Osteocyte (in vitro differentiated cells): ENCODE results near the gene LRRIQ4. TPM values are rescaled to one million over a fixed set of nuclear protein-coding genes. Genes with fewer than 3 reads are reported as not detected.

Experiments
- DNase-seq: peaks from one replicate; pipeline ENCODE4 v3.0.0; 2021; ENCODE audit warnings: mixed read lengths; ENCODE audit not compliant: unreplicated experiment; ENCODE audit errors: extremely low spot score
- H3K27ac Mint-ChIP-seq: one replicate; pipeline ENCODE4 v1.8.0; 2021; ENCODE audit warnings: mild to moderate bottlenecking, mixed read lengths; ENCODE audit not compliant: unreplicated experiment
- H3K27me3 Mint-ChIP-seq: one replicate; pipeline ENCODE4 v1.8.0; 2021; ENCODE audit warnings: mixed read lengths; ENCODE audit not compliant: unreplicated experiment
- H3K36me3 Mint-ChIP-seq: one replicate; pipeline ENCODE4 v1.8.0; 2021; ENCODE audit warnings: mixed read lengths; ENCODE audit not compliant: unreplicated experiment
- H3K4me1 Mint-ChIP-seq: one replicate; pipeline ENCODE4 v1.8.0; 2021; ENCODE audit warnings: mixed read lengths; ENCODE audit not compliant: unreplicated experiment
- H3K4me3 Mint-ChIP-seq: one replicate; pipeline ENCODE4 v1.8.0; 2021; ENCODE audit warnings: mild to moderate bottlenecking, moderate library complexity, mixed read lengths; ENCODE audit not compliant: unreplicated experiment
- H3K9me3 Mint-ChIP-seq: one replicate; pipeline ENCODE4 v1.8.0; 2021; ENCODE audit warnings: mixed read lengths; ENCODE audit not compliant: unreplicated experiment
- total RNA-seq: library from RNA; stranded (reverse); gene quantifications from 2 replicates; pipeline ENCODE4 v1.2.1, GENCODE V29; 2021
- TF ChIP-seq, protein P1 (sequence below): fragments of 200-600 bp; sonication (generic); IDR thresholded peaks from 2 replicates; pipeline ENCODE4 v1.5.0; 2021; ENCODE audit warnings: antibody characterized with exemption, mild to moderate bottlenecking, moderate library complexity

The LRRIQ4 gene
- total RNA-seq, 1 donor from 2014 or later = not detected

DNA sequence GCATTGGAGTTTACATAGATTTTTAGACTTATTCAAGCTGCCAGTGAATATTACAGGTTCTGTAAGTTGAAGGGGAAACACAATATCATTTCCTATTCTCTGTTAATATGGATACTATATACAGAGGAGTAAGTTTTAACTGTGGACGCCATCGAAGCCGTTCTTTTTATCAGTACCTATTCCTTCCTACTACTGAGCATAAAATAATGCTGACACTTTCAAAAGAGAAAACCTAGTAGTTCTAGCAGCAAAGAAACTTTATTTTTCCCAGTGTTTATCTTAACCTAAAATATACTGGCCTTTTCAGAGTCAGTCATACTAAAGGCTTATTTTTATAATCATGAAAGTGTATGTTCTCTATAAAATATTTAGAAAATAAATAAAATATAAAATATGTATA, 42.8 kb downstream of the LRRIQ4 start:
- TF ChIP-seq, protein P1, sequence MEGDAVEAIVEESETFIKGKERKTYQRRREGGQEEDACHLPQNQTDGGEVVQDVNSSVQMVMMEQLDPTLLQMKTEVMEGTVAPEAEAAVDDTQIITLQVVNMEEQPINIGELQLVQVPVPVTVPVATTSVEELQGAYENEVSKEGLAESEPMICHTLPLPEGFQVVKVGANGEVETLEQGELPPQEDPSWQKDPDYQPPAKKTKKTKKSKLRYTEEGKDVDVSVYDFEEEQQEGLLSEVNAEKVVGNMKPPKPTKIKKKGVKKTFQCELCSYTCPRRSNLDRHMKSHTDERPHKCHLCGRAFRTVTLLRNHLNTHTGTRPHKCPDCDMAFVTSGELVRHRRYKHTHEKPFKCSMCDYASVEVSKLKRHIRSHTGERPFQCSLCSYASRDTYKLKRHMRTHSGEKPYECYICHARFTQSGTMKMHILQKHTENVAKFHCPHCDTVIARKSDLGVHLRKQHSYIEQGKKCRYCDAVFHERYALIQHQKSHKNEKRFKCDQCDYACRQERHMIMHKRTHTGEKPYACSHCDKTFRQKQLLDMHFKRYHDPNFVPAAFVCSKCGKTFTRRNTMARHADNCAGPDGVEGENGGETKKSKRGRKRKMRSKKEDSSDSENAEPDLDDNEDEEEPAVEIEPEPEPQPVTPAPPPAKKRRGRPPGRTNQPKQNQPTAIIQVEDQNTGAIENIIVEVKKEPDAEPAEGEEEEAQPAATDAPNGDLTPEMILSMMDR = no peak
- no peaks in the 10 kb centered on the region for H3K9me3 Mint-ChIP-seq
- no peak overlapping the region for H3K4me3 Mint-ChIP-seq
- no peak for DNase-seq
- H3K4me1 Mint-ChIP-seq = no peaks in the 10 kb centered on the region
- no peak overlapping the region for H3K27ac Mint-ChIP-seq
- H3K27me3 Mint-ChIP-seq = peaks cover 38% of the 10 kb centered on the region
- H3K36me3 Mint-ChIP-seq = no peaks in the 10 kb centered on the region

DNA sequence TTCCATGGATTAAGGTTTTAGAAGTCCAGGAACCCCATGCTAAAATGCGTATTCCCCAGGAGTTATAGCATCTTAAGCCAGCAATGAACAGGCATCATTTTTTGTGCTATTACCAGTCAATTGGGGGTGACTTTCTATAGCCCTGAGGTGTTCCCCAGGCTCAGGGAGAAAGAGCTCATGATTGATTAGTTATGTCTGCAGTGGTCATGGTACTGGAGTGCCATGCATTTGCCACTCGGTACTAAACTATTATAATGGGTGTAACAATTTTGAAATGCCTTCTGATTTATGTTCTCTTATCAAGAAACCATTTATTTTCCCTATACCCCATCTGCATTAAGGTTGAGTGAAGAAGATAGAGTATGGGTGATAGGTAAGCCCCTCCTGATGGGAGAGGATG, 45.1 kb downstream of the LRRIQ4 start:
- H3K36me3 Mint-ChIP-seq = no peaks in the 10 kb centered on the region
- no peaks in the 10 kb centered on the region for H3K4me1 Mint-ChIP-seq
- TF ChIP-seq, protein P1 = no peak
- peaks cover 40% of the 10 kb centered on the region for H3K27me3 Mint-ChIP-seq
- H3K4me3 Mint-ChIP-seq = no peak overlapping the region
- H3K27ac Mint-ChIP-seq = no peak overlapping the region
- no peaks in the 10 kb centered on the region for H3K9me3 Mint-ChIP-seq
- no peak for DNase-seq

DNA sequence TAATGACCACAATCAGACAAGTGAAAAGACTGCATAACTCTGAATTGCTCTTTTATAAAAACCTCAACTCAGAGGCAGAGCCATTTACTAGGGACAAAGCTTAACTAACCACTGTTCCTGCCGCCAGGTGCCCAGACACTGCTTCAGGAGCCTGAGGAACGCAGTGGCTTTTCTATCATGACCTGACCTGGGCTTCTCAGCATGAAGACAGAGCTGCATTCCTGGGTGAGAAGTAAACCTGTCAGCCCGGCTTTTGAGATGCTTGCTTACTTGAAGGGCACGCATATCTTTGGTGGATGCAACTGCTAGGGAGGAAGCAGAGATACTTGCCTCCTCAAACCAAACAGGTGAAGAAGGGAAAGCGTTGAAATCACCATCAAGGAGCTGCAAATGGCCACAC, 49.2 kb downstream of the LRRIQ4 start:
- Mint-ChIP-seq H3K9me3 (no peaks in the 10 kb centered on the region), H3K4me1 (peaks cover 2% of the 10 kb centered on the region), H3K27ac (no peak overlapping the region), H3K36me3 (no peaks in the 10 kb centered on the region), H3K27me3 (peaks cover 16% of the 10 kb centered on the region), H3K4me3 (no peak overlapping the region)
- TF ChIP-seq, protein P1 = no peak
- no peak for DNase-seq

DNA sequence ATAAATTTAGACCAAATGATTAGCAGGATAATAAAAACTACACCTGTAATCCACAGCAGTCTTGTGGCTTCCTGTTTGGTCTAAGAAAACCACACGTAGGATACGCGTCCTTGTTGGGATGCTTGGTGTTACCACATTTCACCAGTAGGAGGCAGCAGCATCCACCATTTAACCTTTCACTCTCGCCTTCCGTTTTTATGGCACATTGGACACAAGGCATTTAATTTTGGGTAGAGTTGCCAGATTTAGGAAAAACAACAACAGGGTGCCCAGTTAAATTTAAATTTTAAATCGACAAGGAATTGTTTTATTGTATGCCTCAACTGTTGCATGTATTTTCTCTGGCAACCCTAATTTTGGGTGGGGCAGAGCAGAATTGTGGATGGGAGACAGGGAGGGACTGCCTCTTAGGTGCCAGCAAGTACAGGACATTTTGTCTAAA, 50.8 kb downstream of the LRRIQ4 start:
- TF ChIP-seq, protein P1 = peak; percentile 89
- Mint-ChIP-seq H3K4me1 (peaks cover 2% of the 10 kb centered on the region), H3K4me3 (no peak overlapping the region), H3K9me3 (no peaks in the 10 kb centered on the region), H3K36me3 (no peaks in the 10 kb centered on the region), H3K27me3 (peaks cover 6% of the 10 kb centered on the region), H3K27ac (no peak overlapping the region)
- no peak for DNase-seq

DNA sequence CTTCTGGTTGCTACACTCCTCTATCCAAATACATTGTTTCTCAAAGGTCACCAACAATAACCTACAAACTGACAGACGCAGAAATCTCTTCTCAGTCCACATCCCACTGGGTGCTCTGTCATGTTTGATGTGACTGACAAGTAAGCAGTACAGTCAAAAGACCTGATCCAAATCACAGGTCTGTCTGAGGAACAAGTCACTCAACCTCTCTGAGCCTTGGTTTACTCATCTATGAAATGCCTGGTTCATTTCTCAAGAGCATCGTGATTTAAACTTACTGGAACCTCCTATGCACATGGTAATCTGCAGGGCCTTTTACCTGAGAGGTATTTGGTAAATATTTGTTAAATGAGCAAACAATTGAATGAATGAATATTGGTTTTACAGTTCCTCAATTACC, 51.6 kb downstream of the LRRIQ4 start:
- H3K27me3 Mint-ChIP-seq = peaks cover 5% of the 10 kb centered on the region
- H3K36me3 Mint-ChIP-seq = no peaks in the 10 kb centered on the region
- peaks cover 2% of the 10 kb centered on the region for H3K4me1 Mint-ChIP-seq
- DNase-seq = no peak
- no peak overlapping the region for H3K27ac Mint-ChIP-seq
- no peak overlapping the region for H3K4me3 Mint-ChIP-seq
- TF ChIP-seq, protein P1 = no peak
- H3K9me3 Mint-ChIP-seq = no peaks in the 10 kb centered on the region
